BJ (cell line): ENCODE results near the gene ERBIN. TPM values are rescaled to one million over a fixed set of nuclear protein-coding genes. Genes with fewer than 3 reads are reported as not detected.

Experiments used
- CTCF ChIA-PET: fragments of 350-600 bp; formaldehyde crosslinking; extraction: SDS; loops from one replicate; lab custom pipeline; 2021; ENCODE audit warnings: antibody characterized with exemption, inconsistent platforms; lab: Yijun Ruan, JAX
- POLR2A ChIA-PET: fragments of 300-600 bp; sonication (Branson Sonifier 250); formaldehyde crosslinking; extraction: SDS; loops from one replicate; lab custom pipeline; 2021; ENCODE audit warnings: antibody characterized with exemption; lab: Charles Lee
- DNase-seq: peaks from one replicate; pipeline ENCODE4 v3.0.0-alpha.2; 2011; ENCODE audit warnings: low read depth
- H3K27me3 ChIP-seq: 2 replicates; pipeline ENCODE4 v1.6.0; 2011; ENCODE audit warnings: low read length; ENCODE audit not compliant: control insufficient read depth, insufficient read depth
- H3K36me3 ChIP-seq: 2 replicates; pipeline ENCODE4 v1.5.1; 2011; ENCODE audit warnings: low read length; ENCODE audit not compliant: control insufficient read depth, insufficient read depth
- H3K4me3 ChIP-seq: 2 replicates; pipeline ENCODE4 v1.5.1; 2011; ENCODE audit warnings: low read depth, mild to moderate bottlenecking, control low read depth, low read length
- polyA plus RNA-seq: library from polyadenylated mRNA; depleted of rRNA; stranded (reverse); fragments of >200 nt; gene quantifications from 2 replicates; pipeline ENCODE4 v1.2.3, GENCODE V29; 2011
- TF ChIP-seq, protein P1 (sequence below): IDR thresholded peaks from 2 replicates; pipeline ENCODE4 v1.5.1; 2011; ENCODE audit warnings: low read depth, mild to moderate bottlenecking, control low read depth, inconsistent platforms, low read length, moderate library complexity; ENCODE audit not compliant: insufficient read depth

ERBIN gene
- polyA plus RNA-seq, 1 experiment: 26.0 TPM

- Histone ChIP-seq H3K36me3 (no peaks in the 10 kb centered on the region; the same call in 1 of the 2 replicates), H3K27me3 (no peaks in the 10 kb centered on the region), H3K4me3 (peak overlapping the region; percentile 66)
- POLR2A ChIA-PET: no interaction called here
- CTCF ChIA-PET: interaction anchor here (0.7 to 0.8 kb wide), 2 partner anchors 10 to 98 kb away, joined by 3 read pairs; no protein-coding TSS in a partner anchor
- TF ChIP-seq, protein P1, sequence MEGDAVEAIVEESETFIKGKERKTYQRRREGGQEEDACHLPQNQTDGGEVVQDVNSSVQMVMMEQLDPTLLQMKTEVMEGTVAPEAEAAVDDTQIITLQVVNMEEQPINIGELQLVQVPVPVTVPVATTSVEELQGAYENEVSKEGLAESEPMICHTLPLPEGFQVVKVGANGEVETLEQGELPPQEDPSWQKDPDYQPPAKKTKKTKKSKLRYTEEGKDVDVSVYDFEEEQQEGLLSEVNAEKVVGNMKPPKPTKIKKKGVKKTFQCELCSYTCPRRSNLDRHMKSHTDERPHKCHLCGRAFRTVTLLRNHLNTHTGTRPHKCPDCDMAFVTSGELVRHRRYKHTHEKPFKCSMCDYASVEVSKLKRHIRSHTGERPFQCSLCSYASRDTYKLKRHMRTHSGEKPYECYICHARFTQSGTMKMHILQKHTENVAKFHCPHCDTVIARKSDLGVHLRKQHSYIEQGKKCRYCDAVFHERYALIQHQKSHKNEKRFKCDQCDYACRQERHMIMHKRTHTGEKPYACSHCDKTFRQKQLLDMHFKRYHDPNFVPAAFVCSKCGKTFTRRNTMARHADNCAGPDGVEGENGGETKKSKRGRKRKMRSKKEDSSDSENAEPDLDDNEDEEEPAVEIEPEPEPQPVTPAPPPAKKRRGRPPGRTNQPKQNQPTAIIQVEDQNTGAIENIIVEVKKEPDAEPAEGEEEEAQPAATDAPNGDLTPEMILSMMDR: no peak
- DNase-seq: no peak
Observed at GRCh38 chr5:65925044-65925600, 1.3 kb upstream of the ERBIN start.

DNA sequence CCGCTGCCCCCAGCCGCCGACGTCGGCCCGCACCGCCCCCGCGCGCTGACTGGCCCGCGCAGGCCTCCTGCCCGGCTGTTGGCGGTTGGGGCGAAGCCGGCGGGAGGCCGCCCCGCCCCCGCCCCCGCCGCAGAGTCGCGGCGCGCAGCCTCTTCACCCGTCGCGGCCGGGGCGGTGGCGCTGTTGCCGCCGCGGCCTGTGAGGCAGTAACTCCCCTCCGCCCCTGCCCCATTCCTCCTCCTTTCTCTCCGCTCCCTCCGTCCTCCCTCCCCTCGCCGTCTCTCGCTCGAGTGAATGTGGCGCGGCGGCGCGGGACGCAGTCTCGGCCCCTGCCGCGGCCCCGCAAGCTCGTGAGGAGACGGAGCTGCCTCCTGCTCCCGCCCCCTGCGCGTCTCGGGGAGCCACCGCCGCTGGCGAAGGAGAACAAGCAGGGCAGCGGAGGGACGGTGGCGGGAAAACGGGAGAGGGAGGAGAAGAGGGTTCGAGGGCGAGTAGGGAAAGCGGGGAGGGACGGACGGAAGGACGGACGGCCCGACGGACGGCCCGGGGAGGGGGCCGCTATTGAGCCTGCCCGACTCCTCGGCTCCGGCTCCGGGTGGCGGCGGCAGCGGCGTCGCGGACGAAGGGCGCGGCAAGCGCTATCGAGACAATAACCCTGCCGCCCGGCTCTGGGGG, 637 bp upstream of the ERBIN start:
- TF ChIP-seq, protein P1: peak; percentile 32
- ChIA-PET POLR2A (interaction anchor here (0.7 kb wide), 3 partner anchors 31 to 117 kb away, joined by 9 to 11 read pairs (median 10); no protein-coding TSS in a partner anchor), CTCF (interaction anchor here (0.7 to 1.3 kb wide), 3 partner anchors 51 to 134 kb away, joined by 3 to 4 read pairs (median 3); no protein-coding TSS in a partner anchor)
- no peaks in the 10 kb centered on the region; the same call in 1 of the 2 replicates for H3K36me3 ChIP-seq
- no peaks in the 10 kb centered on the region for H3K27me3 ChIP-seq
- peak; percentile 43 for DNase-seq
- H3K4me3 ChIP-seq: peak overlapping the region; percentile 66

GRCh38 chr5:65926893-65927292, 518 bp downstream of the ERBIN start:
- Histone ChIP-seq H3K4me3 (peak overlapping the region; percentile 62), H3K27me3 (no peaks in the 10 kb centered on the region), H3K36me3 (no peaks in the 10 kb centered on the region; the same call in 1 of the 2 replicates)
- ChIA-PET POLR2A (no interaction called here), CTCF (interaction anchor here (0.7 to 1.3 kb wide), 3 partner anchors 52 to 135 kb away, joined by 3 to 4 read pairs (median 3); no protein-coding TSS in a partner anchor)
- no peak for DNase-seq
- TF ChIP-seq, protein P1: no peak

GRCh38 chr5:65927503-65928321, 1.3 kb downstream of the ERBIN start:
- ChIA-PET CTCF (no interaction called here), POLR2A (interaction anchor here (0.6 to 0.7 kb wide), 3 partner anchors 58 to 205 kb away, joined by 3 to 7 read pairs (median 5); no protein-coding TSS in a partner anchor)
- no peak for DNase-seq
- Histone ChIP-seq H3K27me3 (no peaks in the 10 kb centered on the region), H3K36me3 (no peaks in the 10 kb centered on the region; the same call in 1 of the 2 replicates), H3K4me3 (peak overlapping the region; percentile 62)
- TF ChIP-seq, protein P1: no peak
